PC-3 (cell line): ENCODE results near the gene TSPEAR. TPM values are rescaled to one million over a fixed set of nuclear protein-coding genes. Genes with fewer than 3 reads are reported as not detected.

Source experiments
- ATAC-seq: fragments of 200-7000 bp; cut with Tn5 transposase; 2 replicates; pipeline ENCODE4 v1.9.1; 2020; ENCODE audit warnings: mild to moderate bottlenecking, moderate library complexity
- BruUV-seq: library from RNA; stranded (reverse); fragments of 400-500 nt; replicated peaks from 2 replicates; lab custom pipeline; 2021; lab: Mats Ljungman, UMichigan
- CTCF ChIA-PET: fragments of 300-600 bp; sonication (Branson Sonifier 250); formaldehyde crosslinking; loops from one replicate; lab custom pipeline; 2022; ENCODE audit warnings: antibody characterized with exemption; lab: Charles Lee
- POLR2A ChIA-PET: fragments of 300-600 bp; sonication (Branson Sonifier 250); formaldehyde crosslinking; loops from one replicate; lab custom pipeline; 2022; ENCODE audit warnings: antibody characterized with exemption; ENCODE audit not compliant: unreplicated experiment; lab: Charles Lee
- DNase-seq: peaks from one replicate; pipeline ENCODE4 v3.0.0-alpha.2; 2015
- H2AFZ ChIP-seq: fragments of 300-600 bp; sonication (generic); 2 replicates; pipeline ENCODE4 v1.6.0; 2016; ENCODE audit warnings: antibody characterized with exemption, low read length
- H3F3A ChIP-seq: fragments of 300-600 bp; sonication (generic); one replicate; pipeline ENCODE4 v1.6.0; 2017; ENCODE audit warnings: antibody characterized with exemption, low read length, control low read depth, mild to moderate bottlenecking; ENCODE audit not compliant: unreplicated experiment
- H3K27ac ChIP-seq: fragments of 300-600 bp; sonication (generic); 2 replicates; pipeline ENCODE4 v1.5.1; 2016; ENCODE audit warnings: mild to moderate bottlenecking, low read length
- H3K27me3 ChIP-seq: fragments of 300-600 bp; sonication (generic); 2 replicates; pipeline ENCODE4 v1.6.1; 2016; ENCODE audit warnings: low read length, mixed read lengths
- H3K36me3 ChIP-seq: fragments of 300-600 bp; sonication (generic); 2 replicates; pipeline ENCODE4 v1.6.1; 2016; ENCODE audit warnings: low read depth, mixed run types, low read length, mixed read lengths
- H3K4me1 ChIP-seq: fragments of 300-600 bp; sonication (generic); 2 replicates; pipeline ENCODE4 v1.5.1; 2016; ENCODE audit warnings: low read length; ENCODE audit not compliant: insufficient read depth
- H3K4me2 ChIP-seq: fragments of 300-600 bp; sonication (generic); 2 replicates; pipeline ENCODE4 v1.6.0; 2016; ENCODE audit warnings: low read length
- H3K4me3 ChIP-seq: fragments of 300-600 bp; sonication (generic); 2 replicates; pipeline ENCODE4 v1.5.1; 2016; ENCODE audit warnings: mild to moderate bottlenecking, low read length, mixed read lengths
- H3K79me2 ChIP-seq: fragments of 300-600 bp; sonication (generic); 2 replicates; pipeline ENCODE4 v1.6.1; 2017; ENCODE audit warnings: low read length, mixed read lengths
- H3K9ac ChIP-seq: fragments of 300-600 bp; sonication (generic); 2 replicates; pipeline ENCODE4 v1.6.0; 2016; ENCODE audit warnings: mild to moderate bottlenecking, low read length
- H3K9me2 ChIP-seq: fragments of 300-600 bp; sonication (generic); replicated peaks from 2 replicates; pipeline ENCODE4 v1.6.1; 2016; ENCODE audit warnings: mixed run types, low read length, mixed read lengths
- H3K9me3 ChIP-seq: fragments of 300-600 bp; sonication (generic); 2 replicates; pipeline ENCODE4 v1.6.1; 2016; ENCODE audit warnings: low read length, mixed read lengths
- H4K20me1 ChIP-seq: fragments of 300-600 bp; sonication (generic); 2 replicates; pipeline ENCODE4 v1.6.1; 2016; ENCODE audit warnings: low read length, mixed read lengths
- CTCF ChIP-seq: fragments of 300-600 bp; sonication (generic); conservative IDR thresholded peaks from 2 replicates; pipeline ENCODE4 v1.5.1; 2017; ENCODE audit warnings: antibody characterized with exemption, low read depth, mild to moderate bottlenecking, low read length
- EZH2 ChIP-seq: fragments of 300-600 bp; sonication (generic); IDR thresholded peaks from one replicate; pipeline ENCODE4 v1.6.1; 2017; ENCODE audit warnings: antibody characterized with exemption, mild to moderate bottlenecking, low read length; ENCODE audit not compliant: unreplicated experiment
- EZH2phosphoT487 ChIP-seq: fragments of 300-600 bp; sonication (generic); IDR thresholded peaks from 2 replicates; pipeline ENCODE4 v1.6.1; 2018; ENCODE audit warnings: mild to moderate bottlenecking, antibody characterized with exemption, low read length, borderline replicate concordance
- intact Hi-C: fragments of 100-400 bp; cut with micrococcal nuclease; formaldehyde crosslinking; loops from 2 replicates; pipeline ENCODE4 v1.9.0; 2023
- total RNA-seq: library from RNA; depleted of rRNA; stranded (reverse); fragments of >200 nt; gene quantifications from 2 replicates; pipeline ENCODE4 v1.2.3, GENCODE V29; 2014

Gene TSPEAR
- total RNA-seq, 1 experiment from 2014 or later: 2.1 TPM

- Histone ChIP-seq H3K27me3 (no peaks in the 10 kb centered on the region), H2AFZ (no peak overlapping the region), H3K36me3 (no peaks in the 10 kb centered on the region), H3K27ac (no peak overlapping the region), H3K4me2 (no peak overlapping the region), H3F3A (no peaks in the 10 kb centered on the region), H3K4me1 (no peaks in the 10 kb centered on the region), H3K79me2 (no peaks in the 10 kb centered on the region), H3K9me3 (0 out of 2 replicates have a peak, but pooled peaks cover 5% of the 10 kb centered on the region), H3K9me2 (no peaks in the 10 kb centered on the region), H4K20me1 (no peaks in the 10 kb centered on the region), H3K4me3 (no peak overlapping the region), H3K9ac (no peak overlapping the region)
- POLR2A ChIA-PET: no interaction called here
- no TSS peak for BruUV-seq
- TF ChIP-seq CTCF (no peak), EZH2phosphoT487 (no peak), EZH2 (no peak)
- ATAC-seq (no peak), DNase-seq (no peak)
- CTCF ChIA-PET: no interaction called here
- intact Hi-C loops: no loop called here
Measured at GRCh38 chr21:44656868-44657267, 54.5 kb downstream of the TSPEAR start.

GRCh38 chr21:44654576-44655175 is 56.7 kb downstream of the TSPEAR start, which contains the start of gene KRTAP12-4:
Gene KRTAP12-4 (minus strand): TSS chr21:44654659. CDS start chr21:44654614, 45 bp downstream.
- no peak within 1 kb of the TSS for H3K4me3 ChIP-seq
- H3K4me1 ChIP-seq: no peaks in the 10 kb centered on the region
- ATAC-seq (no peak), DNase-seq (no peak)
- H3K9me3 ChIP-seq: 0 out of 2 replicates have a peak, but pooled peaks cover 5% of the 10 kb centered on the region
- H3K9ac ChIP-seq: no peak within 1 kb of the TSS
- no peaks in the 10 kb centered on the region for H3K79me2 ChIP-seq
- no peaks in the 10 kb centered on the region for H3K36me3 ChIP-seq
- H3F3A ChIP-seq: no peaks in the 10 kb centered on the region
- ChIA-PET POLR2A (no interaction called here), CTCF (no interaction called here)
- no peak within 1 kb of the TSS for H3K27ac ChIP-seq
- H3K4me2 ChIP-seq: no peak within 1 kb of the TSS
- no peaks in the 10 kb centered on the region for H3K27me3 ChIP-seq
- H2AFZ ChIP-seq: no peak within 1 kb of the TSS
- BruUV-seq: no TSS peak
- intact Hi-C loops: no loop called here
- TF ChIP-seq EZH2: no peak
- no peak for TF ChIP-seq CTCF
- no peak for TF ChIP-seq EZH2phosphoT487
- no peaks in the 10 kb centered on the region for H3K9me2 ChIP-seq
- H4K20me1 ChIP-seq: no peaks in the 10 kb centered on the region

- ChIA-PET CTCF (no interaction called here), POLR2A (no interaction called here)
- Histone ChIP-seq H3F3A (no peaks in the 10 kb centered on the region), H3K9ac (no peak overlapping the region), H3K79me2 (no peaks in the 10 kb centered on the region), H3K4me3 (no peak overlapping the region), H4K20me1 (no peaks in the 10 kb centered on the region), H3K4me1 (no peaks in the 10 kb centered on the region), H3K9me3 (0 out of 2 replicates have a peak, but pooled peaks cover 5% of the 10 kb centered on the region), H3K27ac (no peak overlapping the region), H2AFZ (no peak overlapping the region), H3K4me2 (no peak overlapping the region), H3K36me3 (no peaks in the 10 kb centered on the region), H3K9me2 (no peaks in the 10 kb centered on the region), H3K27me3 (no peaks in the 10 kb centered on the region)
- BruUV-seq: no TSS peak
- no peak for ATAC-seq
- intact Hi-C loops: no loop called here
- TF ChIP-seq CTCF: no peak
- TF ChIP-seq EZH2phosphoT487: no peak
- no peak for TF ChIP-seq EZH2
- no peak for DNase-seq
Measured at GRCh38 chr21:44653656-44654575, 57.5 kb downstream of the TSPEAR start.
